ENCODE measurements around the gene SLCO4A1. TPM values are rescaled to one million over a fixed set of nuclear protein-coding genes. Genes with fewer than 3 reads are reported as not detected.
"Not testable (repeated sequence)": the region's sequence is repeated elsewhere in the genome, so short reads cannot be mapped to it uniquely, and the experiment has no call there.

SLCO4A1 gene
- total and polyA plus RNA-seq, 2 donors (not counting 3 experiments of a cell fraction or from before 2014, with no cell fraction given) = 1.4 to 4.1 TPM

- no TSS peak for BruUV-seq (replicated peaks)
- Histone ChIP-seq H3K9ac (replicated peaks; ENCODE audit: extremely low read depth, insufficient read depth, low read length) (no peak overlapping the region), H3K9me3 (replicated peaks; ENCODE audit: control insufficient read depth, insufficient read depth, low read length) (no peaks in the 10 kb centered on the region), H3K27me3 (ENCODE audit: control insufficient read depth in 2 of 2, insufficient read depth in 2 of 2, low read length in 2 of 2) (peaks cover 0 to 2% of the 10 kb centered on the region in 2 experiments), H3K4me2 (ENCODE audit: insufficient read depth, low read length) (no peak overlapping the region), H3K79me2 (ENCODE audit: control insufficient read depth, insufficient read depth, low read length) (no peaks in the 10 kb centered on the region), H3K27ac (ENCODE audit: insufficient read depth, low read depth, low read length) (no peak overlapping the region), H4K20me1 (replicated peaks; ENCODE audit: control insufficient read depth, extremely low read depth, insufficient read depth, low read length) (no peaks in the 10 kb centered on the region), H3K9me1 (replicated peaks; ENCODE audit: control insufficient read depth, extremely low read depth, insufficient read depth, low read length) (no peaks in the 10 kb centered on the region), H3K36me3 (ENCODE audit: control insufficient read depth in 2 of 2, extremely low read depth in 1 of 2, insufficient read depth in 2 of 2, low read length in 2 of 2) (no peaks in the 10 kb centered on the region), H2AFZ (ENCODE audit: low read depth, low read length) (no peak overlapping the region), H3K4me3 (replicated peaks in 1 of 3; ENCODE audit: insufficient read depth in 1 of 3, low read depth in 1 of 3, low read length in 3 of 3) (no peak overlapping the region), H3K4me1 (ENCODE audit: control insufficient read depth, extremely low read depth, insufficient read depth, low read length) (no peaks in the 10 kb centered on the region)
- TF ChIP-seq CTCF (IDR thresholded peaks at IDR 0.05; ENCODE audit: extremely low read depth in 1 of 2, insufficient read depth in 1 of 2, low read depth in 1 of 2, low read length in 2 of 2) = no peak
- TF ChIP-seq MYC (IDR thresholded peaks at IDR 0.05; ENCODE audit: low read depth, low read length) = no peak
- no peak for TF ChIP-seq GATA2 (IDR thresholded peaks at IDR 0.05; ENCODE audit: insufficient read depth, insufficient read length, low read depth, low read length)
- TF ChIP-seq JUN (IDR thresholded peaks at IDR 0.05; ENCODE audit: borderline replicate concordance, insufficient read depth, insufficient read length, low read depth) = no peak
- TF ChIP-seq POLR2A (IDR thresholded peaks at IDR 0.05; ENCODE audit: low read depth, low read length) = no peak
- no peak for TF ChIP-seq FOS (IDR thresholded peaks at IDR 0.05; ENCODE audit: borderline replicate concordance, insufficient read depth, low read length)
- TF ChIP-seq, protein P1, sequence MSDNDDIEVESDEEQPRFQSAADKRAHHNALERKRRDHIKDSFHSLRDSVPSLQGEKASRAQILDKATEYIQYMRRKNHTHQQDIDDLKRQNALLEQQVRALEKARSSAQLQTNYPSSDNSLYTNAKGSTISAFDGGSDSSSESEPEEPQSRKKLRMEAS (IDR thresholded peaks at IDR 0.05; ENCODE audit: insufficient read depth, insufficient read length) = no peak
- no peak for TF ChIP-seq EZH2 (IDR thresholded peaks at IDR 0.05; ENCODE audit: borderline replicate concordance, low read depth, low read length, severe bottlenecking)
- ChIA-PET POLR2A (no interaction called here), CTCF (interaction anchor here (2.0 kb wide), 1 partner anchor 108 kb away, joined by 7 read pairs; no protein-coding TSS in a partner anchor)
- FAIRE-seq = no peak
- dilution Hi-C loops (cut with MboI; ENCODE audit: extremely low pct_ligation_motif_present, low sequenced_read_pairs) (no loop called here), intact Hi-C loops (cut with micrococcal nuclease) (no loop called here)
- no peak for DNase-seq (ENCODE audit: low read depth, low spot score)
These were observed 40.7 kb downstream of the SLCO4A1 start for GRCh38 chr20:62682912-62683517.

DNA sequence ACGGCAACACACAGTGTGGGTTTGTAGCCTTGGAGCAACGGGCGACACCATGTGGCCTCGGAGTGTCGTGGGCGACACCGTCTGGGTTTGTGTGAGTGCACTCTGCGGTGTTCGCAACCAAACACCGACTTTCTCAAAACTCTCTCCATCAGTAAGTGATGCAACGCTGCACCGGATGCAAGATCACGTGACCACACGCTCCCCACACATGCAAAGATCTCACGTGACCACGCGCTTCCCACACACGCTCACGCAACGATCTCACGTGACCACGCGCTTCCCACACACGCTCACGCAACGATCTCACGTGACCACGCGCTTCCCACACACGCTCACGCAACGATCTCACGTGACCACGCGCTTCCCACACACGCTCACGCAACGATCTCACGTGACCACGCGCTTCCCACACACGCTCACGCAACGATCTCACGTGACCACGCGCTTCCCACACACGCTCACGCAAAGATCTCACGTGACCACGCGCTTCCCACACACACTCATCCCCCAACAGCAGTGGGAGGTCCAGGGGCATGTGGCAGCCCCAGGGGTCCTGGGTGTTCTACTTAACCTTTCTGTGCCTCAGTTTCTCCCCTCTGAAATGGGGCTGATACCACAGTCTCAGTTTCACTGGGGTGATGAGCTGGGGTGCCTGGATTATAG is 41.5 kb downstream of the SLCO4A1 start:
- H3K4me3 ChIP-seq (replicated peaks in 1 of 3; ENCODE audit: insufficient read depth in 1 of 3, low read depth in 1 of 3, low read length in 3 of 3); intact Hi-C loops (cut with micrococcal nuclease); H3K9me1 ChIP-seq (replicated peaks; ENCODE audit: control insufficient read depth, extremely low read depth, insufficient read depth, low read length); H3K4me1 ChIP-seq (ENCODE audit: control insufficient read depth, extremely low read depth, insufficient read depth, low read length); H2AFZ ChIP-seq (ENCODE audit: low read depth, low read length); H3K9me3 ChIP-seq (replicated peaks; ENCODE audit: control insufficient read depth, insufficient read depth, low read length); H3K9ac ChIP-seq (replicated peaks; ENCODE audit: extremely low read depth, insufficient read depth, low read length); DNase-seq (ENCODE audit: low read depth, low spot score); H4K20me1 ChIP-seq (replicated peaks; ENCODE audit: control insufficient read depth, extremely low read depth, insufficient read depth, low read length); H3K27me3 ChIP-seq (ENCODE audit: control insufficient read depth in 2 of 2, insufficient read depth in 2 of 2, low read length in 2 of 2); H3K79me2 ChIP-seq (ENCODE audit: control insufficient read depth, insufficient read depth, low read length); H3K36me3 ChIP-seq (ENCODE audit: control insufficient read depth in 2 of 2, extremely low read depth in 1 of 2, insufficient read depth in 2 of 2, low read length in 2 of 2); dilution Hi-C loops (cut with MboI; ENCODE audit: extremely low pct_ligation_motif_present, low sequenced_read_pairs); FAIRE-seq; H3K27ac ChIP-seq (ENCODE audit: insufficient read depth, low read depth, low read length); H3K4me2 ChIP-seq (ENCODE audit: insufficient read depth, low read length); BruUV-seq (replicated peaks); POLR2A ChIA-PET: not testable (repeated sequence)
- CTCF ChIA-PET = interaction anchor here (0.9 to 3.3 kb wide), 2 partner anchors 19 to 107 kb away, joined by 3 to 26 read pairs; no protein-coding TSS in a partner anchor
